HG02610 (cell line): ENCODE data around the gene SLC5A10.
"Not testable (repeated sequence)": the region's sequence is repeated elsewhere in the genome, so short reads cannot be mapped to it uniquely, and the experiment has no call there.

Source experiments
- ATAC-seq: cut with Tn5 transposase; IDR thresholded peaks from one replicate; pipeline ENCODE4 v1.9.1; 2021; ENCODE audit warnings: mild to moderate bottlenecking, moderate library complexity; ENCODE audit not compliant: unreplicated experiment

The SLC5A10 gene

DNA sequence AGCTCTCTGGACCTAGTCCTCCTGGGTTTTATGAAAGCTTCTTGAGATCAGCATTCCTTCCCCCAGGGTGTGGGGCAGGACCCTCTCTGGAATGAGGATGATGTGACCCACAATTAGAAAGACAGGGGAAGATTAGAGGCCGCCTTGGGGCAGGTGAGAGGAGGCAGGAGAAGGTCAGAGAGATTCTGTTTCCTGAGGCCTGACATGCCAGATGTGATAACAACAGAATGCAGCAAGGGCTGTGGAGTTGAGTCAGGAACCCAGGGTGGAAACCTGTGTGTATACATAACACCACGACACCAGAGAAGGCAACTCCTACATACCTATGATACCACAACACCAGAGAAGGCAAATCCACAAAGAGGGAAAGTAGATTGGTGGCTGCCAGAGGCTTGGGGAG lies 5.4 kb upstream of the SLC5A10 start:
- no peak for ATAC-seq

DNA sequence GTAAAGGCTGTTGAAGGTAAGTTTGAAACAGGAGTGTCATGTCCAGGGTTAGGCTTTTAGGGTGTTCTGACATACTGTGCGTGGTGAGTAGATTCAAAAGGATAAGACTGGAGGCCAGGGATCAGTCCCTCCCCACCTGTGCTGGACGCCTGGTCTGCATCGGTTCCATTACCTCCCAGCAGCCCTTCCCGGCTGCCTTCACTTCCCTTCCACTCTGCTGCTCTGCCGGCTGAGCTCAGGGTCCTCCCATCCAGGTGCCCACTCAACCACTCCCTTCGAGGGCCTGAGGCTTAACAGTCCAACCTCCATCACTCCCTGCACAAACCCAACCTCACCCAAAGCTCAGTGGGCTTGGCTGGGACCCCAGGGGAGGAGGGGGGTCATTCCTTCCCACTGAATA lies 4.1 kb upstream of the SLC5A10 start:
- ATAC-seq, result no peak

DNA sequence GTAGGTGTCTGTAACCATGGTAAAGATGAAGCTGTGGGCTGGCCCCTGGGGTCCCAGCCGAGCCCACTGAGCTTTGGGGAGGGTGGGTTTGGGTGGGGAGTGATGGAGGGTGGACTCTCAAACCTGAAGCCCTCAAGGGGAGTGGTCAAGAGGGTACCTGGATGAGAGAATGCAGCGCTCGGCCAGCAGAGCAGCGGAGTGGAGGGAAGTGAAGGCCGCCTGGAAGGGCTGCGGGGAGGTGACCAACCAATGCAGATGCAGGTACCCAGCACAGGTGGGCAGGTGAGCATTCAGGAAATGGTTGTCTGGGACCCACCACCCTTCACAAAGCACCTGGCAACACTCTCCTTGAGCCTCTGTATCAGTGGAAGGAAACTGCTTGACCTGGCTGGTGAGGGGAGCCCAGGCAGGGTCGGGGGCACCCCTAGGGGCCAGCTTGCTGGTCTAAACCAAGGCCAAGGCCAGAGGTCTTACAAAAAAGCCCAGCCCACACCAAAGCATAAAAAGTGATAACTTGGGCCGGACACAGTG lies 3.4 kb upstream of the SLC5A10 start:
- no peak for ATAC-seq

DNA sequence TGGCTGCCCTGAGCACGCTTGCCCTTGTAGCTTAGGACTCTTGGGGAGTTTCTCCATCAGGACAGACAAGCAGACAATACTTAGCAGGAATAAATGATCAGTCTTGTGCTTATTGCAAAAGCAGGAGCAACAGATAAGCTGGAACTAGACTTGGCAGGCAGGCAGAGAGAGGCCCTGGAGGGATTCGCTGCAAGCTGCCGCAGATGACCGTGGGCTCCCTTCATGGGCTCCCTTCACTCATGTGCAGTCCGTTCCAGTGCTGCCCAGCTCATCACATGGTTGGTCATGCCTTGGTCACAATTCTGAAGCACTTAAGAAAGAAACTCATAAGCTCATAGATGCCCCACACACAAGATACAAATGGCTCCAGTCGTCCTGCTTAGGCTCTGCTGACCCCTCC lies 2.4 kb upstream of the SLC5A10 start:
- ATAC-seq, result no peak

DNA sequence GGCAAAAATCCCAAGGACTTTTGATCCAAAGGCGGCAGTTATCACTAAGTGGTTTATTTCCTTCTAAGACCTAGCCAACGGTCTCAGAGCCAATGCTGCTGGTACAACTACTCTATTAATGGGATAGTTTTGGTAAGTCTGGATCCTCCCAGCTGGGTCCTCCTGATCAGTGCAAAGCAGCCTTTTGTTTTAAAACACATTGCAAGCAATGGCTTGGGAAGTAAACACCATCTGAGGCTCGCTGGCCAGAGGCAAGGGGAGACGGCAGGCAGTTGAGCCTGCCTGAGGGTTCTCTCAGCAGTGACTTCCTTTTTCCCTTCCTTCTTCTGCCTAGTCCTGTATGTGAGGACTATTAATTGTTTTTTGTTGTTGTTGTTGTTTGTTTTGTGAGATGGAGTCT lies 1.6 kb upstream of the SLC5A10 start:
- ATAC-seq, result no peak

DNA sequence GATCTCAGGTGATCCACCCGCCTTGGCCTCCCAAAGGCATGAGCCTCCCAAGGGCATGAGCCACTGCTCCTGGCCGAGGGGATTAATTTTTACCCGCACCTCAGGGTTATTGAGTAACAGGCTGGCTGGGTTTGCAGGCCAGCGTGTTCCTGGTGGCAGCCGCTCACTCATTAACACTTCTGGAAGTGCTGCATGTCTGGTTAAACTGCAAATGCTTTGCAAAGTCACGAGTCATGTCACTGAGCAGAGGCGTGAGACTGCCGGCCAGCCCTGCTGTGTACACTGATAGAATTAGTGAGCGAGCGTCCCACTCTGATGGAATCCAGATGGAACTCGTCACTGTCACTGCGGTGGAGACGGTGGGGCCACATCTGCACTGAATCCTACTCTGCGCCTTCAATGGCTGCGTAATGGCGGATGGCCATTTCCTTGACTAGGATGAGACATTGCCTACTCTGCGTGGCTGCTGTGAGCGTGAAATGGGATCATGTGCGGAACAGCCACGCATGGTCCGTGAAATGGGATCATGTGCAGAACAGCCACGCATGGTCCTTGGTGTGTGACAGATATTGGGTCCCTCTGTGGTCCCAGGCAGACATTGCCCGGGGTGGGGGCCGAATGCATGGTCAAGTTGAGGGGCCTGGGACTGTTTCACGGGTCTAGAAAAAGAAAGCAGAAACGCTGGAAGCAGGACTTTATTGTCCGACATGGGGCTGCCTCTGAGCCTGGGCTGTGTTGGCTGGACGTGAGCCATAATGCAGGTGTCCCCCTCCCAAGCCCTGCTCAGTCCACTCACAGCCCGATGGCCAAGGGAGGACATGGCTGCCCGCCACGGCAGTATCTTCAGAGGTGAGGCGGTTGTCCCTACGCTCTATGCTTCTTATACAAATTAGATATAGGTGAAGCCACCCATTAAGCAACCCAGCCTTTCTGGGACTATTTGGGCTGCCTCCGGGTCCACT lies 740 bp upstream of the SLC5A10 start:
- no peak for ATAC-seq

DNA sequence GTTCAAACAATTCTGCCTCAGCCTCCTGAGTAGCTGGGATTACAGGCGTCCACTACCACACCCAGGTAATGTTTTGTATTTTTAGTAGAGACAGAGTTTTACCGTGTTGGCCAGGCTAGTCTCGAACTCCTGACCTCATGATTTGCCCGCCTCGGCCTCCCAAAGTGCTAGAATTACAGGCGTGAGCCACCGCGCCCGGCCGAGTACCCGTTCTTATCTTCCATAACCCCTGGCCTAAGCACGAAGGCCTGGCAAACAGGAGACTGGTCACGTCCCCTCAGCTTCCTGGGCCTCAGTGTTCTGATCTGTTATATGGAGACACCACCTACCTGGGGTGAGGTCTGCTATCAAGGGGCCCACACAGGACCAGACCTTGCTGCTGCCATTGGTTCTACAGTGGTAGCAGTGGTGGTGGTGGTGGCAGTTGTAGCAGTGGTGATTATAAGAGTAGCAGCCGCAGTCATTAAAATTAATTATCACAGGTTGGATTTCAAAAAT lies 1.3 kb downstream of the SLC5A10 start:
- no peak for ATAC-seq

DNA sequence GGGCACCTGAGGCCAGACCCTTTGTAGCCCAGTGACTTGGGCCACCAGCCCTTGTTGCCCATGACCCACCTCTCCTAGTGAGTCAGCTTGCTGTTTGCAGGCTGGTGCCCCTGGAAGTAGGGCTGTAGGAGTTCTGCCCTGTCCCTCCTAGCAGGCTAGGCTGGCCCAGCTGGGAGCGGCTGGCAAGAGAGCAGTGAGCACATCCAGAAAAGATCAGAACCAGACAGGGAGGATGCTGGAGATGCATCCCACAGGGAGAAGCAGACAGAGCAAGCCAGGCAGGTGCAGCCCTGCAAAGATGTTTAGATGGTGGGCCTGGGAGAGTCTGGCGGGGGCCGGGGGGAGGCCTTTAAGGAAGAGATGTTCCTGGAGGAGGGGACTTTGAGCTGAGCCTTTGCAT lies 2.4 kb downstream of the SLC5A10 start:
- ATAC-seq, result no peak

DNA sequence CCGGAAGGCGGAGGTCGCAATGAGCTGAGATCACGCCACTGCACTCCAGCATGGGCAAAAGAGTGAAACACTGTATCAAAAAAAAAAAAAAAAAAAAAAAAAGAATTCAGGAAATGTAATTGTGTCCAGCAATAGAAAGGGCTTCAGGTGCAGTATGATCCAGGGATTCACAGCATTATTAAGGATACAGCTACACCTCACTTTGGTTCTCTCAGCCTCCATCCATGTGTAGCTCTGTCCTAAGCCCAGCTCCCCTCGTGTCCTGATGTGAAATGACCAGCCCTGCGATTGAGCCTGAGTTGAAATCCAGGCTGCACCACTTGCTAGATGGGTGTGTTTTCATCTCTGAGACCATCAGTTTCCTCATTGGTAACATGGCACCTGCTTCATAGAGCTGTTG lies 3.0 kb downstream of the SLC5A10 start:
- no peak for ATAC-seq

DNA sequence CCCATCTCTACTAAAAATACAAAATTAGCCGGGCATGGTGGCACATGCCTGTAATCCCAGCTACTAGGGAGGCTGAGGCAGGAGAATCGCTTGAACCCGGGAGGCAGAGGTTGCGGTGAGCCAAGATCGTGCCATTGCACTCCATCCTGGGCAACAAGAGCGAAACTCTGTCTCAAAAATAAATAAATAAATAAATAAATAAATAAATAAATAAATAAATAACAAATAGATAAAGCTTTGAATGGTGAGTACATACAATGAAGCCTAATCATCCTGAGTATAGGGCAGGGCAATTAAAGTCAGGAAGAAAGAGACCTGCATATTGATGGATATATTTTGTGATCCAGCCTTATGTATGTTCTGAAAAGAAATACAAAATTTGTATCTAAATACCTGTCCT lies 4.1 kb downstream of the SLC5A10 start:
- not testable (repeated sequence) for ATAC-seq

DNA sequence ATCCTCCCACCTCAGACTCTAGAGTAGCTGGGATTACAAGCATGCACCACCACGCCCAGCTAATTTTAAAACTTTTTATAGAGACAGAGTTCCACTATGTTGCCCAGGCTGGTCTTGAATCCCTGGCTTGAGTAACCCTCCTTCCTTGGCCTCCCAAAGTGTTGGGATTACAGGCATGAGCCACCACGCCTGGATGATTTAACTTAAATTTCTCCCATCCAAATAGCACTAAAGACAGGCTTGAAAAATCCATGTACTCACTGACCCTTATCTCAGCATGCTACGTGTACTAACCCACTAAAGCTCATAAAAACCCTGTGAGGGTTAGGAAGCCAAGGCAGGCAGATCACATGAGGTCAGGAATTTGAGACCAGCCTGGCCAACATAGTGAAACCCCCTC lies 4.6 kb downstream of the SLC5A10 start:
- ATAC-seq, result no peak

DNA sequence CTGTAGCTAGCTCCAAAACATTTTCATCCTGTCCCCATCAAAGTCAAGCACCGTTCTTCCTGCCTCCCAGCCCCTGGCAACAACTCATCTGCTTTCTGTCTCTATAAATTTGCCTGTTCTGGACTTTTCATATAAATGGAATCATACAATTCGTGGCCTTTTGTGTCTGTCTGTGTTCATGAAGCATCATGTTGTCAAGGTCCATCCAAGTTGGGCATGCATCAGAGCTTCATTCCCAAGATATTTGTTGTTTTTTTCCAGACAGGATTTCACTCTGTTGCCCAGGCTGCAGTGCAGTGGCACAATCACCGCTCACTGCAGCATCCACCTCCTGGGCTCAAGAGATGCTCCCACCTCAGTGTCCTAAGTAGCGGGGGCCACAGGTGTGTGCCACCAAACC lies 5.9 kb downstream of the SLC5A10 start:
- no peak for ATAC-seq

DNA sequence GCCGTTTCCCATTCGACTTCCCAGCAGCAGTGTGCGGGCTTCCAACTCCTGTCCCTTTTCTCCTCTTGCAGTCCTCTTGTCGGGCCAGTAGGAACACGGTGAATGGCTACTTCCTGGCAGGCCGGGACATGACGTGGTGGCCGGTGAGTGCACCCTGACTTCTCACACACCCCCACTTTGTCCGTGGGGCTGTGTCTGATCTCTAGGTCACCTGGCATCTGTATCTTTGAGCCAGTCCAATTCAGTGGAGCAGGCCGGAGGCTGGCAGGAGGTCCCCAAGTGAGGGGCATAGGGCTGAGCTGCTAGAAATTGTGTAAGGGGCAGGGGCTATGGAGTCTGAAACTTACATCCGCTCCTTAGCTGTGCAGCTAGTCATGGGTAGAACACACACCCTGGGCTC lies 6.6 kb downstream of the SLC5A10 start:
- no peak for ATAC-seq

DNA sequence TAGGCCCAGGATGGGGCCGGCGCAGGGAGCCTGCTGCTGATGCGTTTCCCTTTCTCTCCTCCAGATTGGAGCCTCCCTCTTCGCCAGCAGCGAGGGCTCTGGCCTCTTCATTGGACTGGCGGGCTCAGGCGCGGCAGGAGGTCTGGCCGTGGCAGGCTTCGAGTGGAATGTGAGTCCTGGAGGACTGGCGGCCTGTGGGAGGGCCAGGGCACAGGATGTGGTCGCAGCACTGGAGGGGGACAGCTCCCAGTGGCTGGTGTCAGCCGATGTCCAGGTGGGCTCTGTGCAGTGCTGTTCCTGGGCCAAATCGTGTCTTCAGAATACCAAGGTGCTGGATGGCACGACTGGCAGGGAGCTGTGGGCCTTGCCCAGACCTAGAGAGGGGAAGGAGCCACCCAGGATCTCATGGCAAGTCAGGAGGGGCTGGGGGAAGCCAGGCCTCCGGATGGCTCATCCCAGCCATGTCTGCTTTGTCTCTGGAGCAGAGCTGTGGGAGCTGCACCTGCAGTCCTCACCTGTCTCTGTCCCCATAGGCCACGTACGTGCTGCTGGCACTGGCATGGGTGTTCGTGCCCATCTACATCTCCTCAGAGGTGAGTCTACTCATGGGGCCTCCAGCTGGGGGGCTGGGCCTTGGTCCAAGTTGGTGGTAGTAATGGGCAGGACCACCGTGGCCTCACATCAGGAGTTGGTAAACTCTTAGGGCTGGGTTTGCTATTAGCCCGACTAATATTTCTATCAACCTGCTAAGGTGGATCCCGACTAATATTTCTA lies 7.3 kb downstream of the SLC5A10 start:
- no peak for ATAC-seq

DNA sequence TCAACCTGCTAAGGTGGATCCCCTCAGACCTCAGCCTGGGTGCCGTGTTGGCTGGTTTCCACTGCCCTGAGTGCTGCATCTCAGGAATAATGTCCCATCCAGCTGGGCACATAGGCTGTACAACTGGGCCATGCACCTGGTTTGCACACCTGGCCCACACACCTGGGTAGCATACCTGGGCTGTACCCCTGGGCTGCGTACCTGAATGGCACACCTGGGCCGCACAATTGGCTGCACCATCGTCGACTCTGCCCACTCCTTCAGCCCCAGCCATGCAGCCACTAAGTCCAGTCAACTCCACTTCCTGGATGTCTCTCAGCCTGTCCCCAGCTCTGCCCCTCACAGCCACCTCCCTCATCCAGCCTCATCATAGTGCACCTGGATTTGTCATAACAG lies 7.9 kb downstream of the SLC5A10 start:
- no peak for ATAC-seq

DNA sequence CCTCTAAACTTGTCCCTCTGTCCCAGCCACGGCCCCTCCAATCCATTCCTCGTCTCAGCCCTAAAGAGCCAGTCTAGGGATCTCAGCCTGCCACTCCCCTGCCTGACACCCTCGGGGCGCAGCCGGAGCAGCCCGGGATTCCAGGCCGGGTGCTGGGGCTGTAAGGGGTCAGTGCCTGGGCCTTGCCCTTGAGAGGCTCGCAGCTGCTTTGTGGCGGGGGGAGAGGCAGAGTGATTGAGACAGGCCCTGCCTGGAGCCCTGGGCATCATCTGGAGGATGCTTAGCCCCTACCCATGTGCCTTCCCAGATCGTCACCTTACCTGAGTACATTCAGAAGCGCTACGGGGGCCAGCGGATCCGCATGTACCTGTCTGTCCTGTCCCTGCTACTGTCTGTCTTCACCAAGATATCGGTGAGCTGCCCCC lies 8.3 kb downstream of the SLC5A10 start:
- ATAC-seq, result no peak

DNA sequence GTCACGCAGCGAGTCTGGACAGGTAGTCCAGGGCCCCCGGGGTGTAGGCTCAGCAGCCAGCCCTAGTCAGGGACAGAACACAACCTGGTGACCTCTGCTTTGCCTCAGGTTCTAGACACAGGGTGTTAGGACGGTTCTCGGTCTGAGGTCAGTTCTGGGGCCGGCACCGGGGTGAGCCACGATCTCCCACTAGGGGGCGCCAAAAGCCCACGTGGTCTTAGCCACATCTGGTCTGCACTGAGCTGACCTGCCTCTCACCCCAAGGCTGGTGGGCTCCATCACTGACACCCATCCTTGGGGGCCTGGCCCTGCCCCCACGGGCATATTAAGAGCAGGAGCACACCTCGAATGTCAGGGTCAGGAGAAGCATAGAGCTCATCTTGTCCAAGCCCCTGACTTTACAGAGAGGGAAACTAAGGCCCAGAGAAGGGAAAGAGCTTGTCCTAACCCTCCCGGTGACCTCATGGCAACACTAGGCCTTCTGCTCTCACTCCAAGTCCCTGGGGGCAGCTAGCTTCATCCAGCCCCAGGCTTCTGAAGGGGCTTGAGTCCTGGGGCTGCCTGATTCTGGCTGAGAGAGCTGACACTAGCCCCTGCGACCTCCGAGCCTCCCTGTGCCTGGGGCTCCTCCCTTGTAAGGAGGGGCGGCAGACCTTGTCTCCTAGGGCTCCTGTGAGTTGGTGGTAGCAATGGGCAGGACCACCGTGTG lies 9.0 kb downstream of the SLC5A10 start:
- peak; percentile 69 for ATAC-seq

DNA sequence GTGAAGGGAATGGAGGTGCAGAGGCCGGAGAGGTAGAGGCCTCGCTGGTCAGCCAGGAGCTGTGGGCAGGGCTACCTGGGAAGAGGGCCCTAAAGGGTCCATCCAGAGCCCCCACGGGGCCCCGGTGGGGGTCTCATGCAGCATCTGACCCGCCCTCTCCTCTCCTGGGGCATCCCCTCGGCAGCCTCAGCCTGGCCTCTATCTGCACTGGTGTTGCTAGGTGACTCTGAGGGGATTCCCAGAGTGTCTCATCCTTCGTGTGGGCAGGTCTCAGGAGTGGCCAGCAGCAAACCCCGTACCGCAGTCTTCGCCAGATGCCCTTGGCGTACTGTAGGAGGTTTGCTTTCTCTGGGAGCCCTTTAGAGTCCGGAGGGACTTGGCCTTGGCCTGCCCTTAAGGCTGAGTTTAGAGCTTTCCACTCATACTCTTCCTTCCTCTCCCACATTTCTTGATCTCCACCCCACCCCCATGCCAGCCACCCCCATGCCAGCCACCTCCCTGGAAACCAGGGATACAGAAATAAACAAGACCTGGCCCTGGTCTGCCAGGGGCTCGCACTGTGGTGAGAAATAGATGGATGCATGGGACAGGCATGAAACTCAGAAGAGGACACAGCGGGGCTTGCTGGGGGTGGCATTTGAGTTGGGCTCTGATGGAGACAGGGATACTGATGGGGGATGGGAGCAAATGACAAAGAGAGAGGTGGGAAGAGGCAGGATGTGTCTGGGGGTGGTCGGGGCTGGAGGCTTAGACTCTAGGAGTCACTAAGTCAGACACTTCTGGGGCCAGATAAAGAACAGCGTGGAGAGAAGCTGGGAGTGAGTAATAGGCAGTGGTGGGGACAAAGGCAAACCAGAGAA lies 9.9 kb downstream of the SLC5A10 start:
- no peak for ATAC-seq

DNA sequence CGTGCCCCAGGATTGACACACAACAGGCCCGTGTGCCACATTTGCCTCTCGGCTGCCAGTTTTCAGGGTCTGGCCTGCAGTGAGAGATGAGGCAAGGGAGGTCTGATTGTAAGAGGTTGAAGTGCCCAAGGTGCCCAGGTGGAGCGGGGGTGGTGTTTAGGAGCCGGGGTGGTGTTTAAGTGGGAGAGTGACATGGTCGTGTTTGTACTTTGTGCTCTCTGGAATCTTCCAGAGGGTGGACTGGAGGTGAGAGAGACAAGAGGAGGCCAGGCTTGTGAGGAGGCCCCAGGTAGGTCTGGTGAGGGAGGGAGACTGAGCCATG lies 10.5 kb downstream of the SLC5A10 start:
- no peak for ATAC-seq
